ENCODE measurements around the gene PIGC. TPM values are rescaled to one million over a fixed set of nuclear protein-coding genes. Genes with fewer than 3 reads are reported as not detected.

Gene PIGC
- total and polyA plus RNA-seq, 9 donors: 22.7 to 31.6 (median 26.0) TPM

GRCh38 chr1:172482044-172482443, 38.2 kb upstream of the PIGC start:
- WGBS (ENCODE audit: insufficient coverage): no CpG with 5 or more reads among the region's 1 CpG
- DNase-seq: no peak

GRCh38 chr1:172480431-172480830, 36.6 kb upstream of the PIGC start:
- Histone ChIP-seq H3K27me3 (ENCODE audit: control insufficient read depth, insufficient read depth, low read length) (no peaks in the 10 kb centered on the region), H3K27ac (ENCODE audit: low read length) (no peak overlapping the region), H3K9me3 (replicated peaks; ENCODE audit: control insufficient read depth, low read depth, low read length) (no peaks in the 10 kb centered on the region), H3K4me1 (ENCODE audit: control insufficient read depth, insufficient read depth, low read length) (no peaks in the 10 kb centered on the region), H3K4me3 (ENCODE audit: low read length) (no peak overlapping the region), H3K36me3 (ENCODE audit: control insufficient read depth, insufficient read depth, low read length) (no peaks in the 10 kb centered on the region)
- WGBS (ENCODE audit: insufficient coverage): 40% methylated on average over 1 of the region's 3 CpGs
- DNase-seq: no peak

More at GRCh38 chr1:172482044-172482443, 38.2 kb upstream of the PIGC start:
- Histone ChIP-seq H3K4me1 (ENCODE audit: control insufficient read depth, insufficient read depth, low read length) (no peaks in the 10 kb centered on the region), H3K27me3 (ENCODE audit: control insufficient read depth, insufficient read depth, low read length) (no peaks in the 10 kb centered on the region), H3K36me3 (ENCODE audit: control insufficient read depth, insufficient read depth, low read length) (no peaks in the 10 kb centered on the region), H3K27ac (ENCODE audit: low read length) (no peak overlapping the region), H3K9me3 (replicated peaks; ENCODE audit: control insufficient read depth, low read depth, low read length) (no peaks in the 10 kb centered on the region), H3K4me3 (ENCODE audit: low read length) (no peak overlapping the region)

GRCh38 chr1:172478485-172478884, 34.6 kb upstream of the PIGC start:
- no peaks in the 10 kb centered on the region for H3K36me3 ChIP-seq (ENCODE audit: control insufficient read depth, insufficient read depth, low read length)
- H3K4me1 ChIP-seq (ENCODE audit: control insufficient read depth, insufficient read depth, low read length): no peaks in the 10 kb centered on the region
- H3K4me3 ChIP-seq (ENCODE audit: low read length): no peak overlapping the region
- H3K27me3 ChIP-seq (ENCODE audit: control insufficient read depth, insufficient read depth, low read length): no peaks in the 10 kb centered on the region
- H3K9me3 ChIP-seq (replicated peaks; ENCODE audit: control insufficient read depth, low read depth, low read length): no peaks in the 10 kb centered on the region
- no peak overlapping the region for H3K27ac ChIP-seq (ENCODE audit: low read length)
- no peak for DNase-seq

GRCh38 chr1:172477741-172478140, 33.9 kb upstream of the PIGC start:
- no peak overlapping the region for H3K27ac ChIP-seq (ENCODE audit: low read length)
- no peaks in the 10 kb centered on the region for H3K27me3 ChIP-seq (ENCODE audit: control insufficient read depth, insufficient read depth, low read length)
- H3K4me3 ChIP-seq (ENCODE audit: low read length): no peak overlapping the region
- no peaks in the 10 kb centered on the region for H3K36me3 ChIP-seq (ENCODE audit: control insufficient read depth, insufficient read depth, low read length)
- no peaks in the 10 kb centered on the region for H3K4me1 ChIP-seq (ENCODE audit: control insufficient read depth, insufficient read depth, low read length)
- 71% methylated on average over 1 of the region's 1 CpG for WGBS (ENCODE audit: insufficient coverage)
- no peaks in the 10 kb centered on the region for H3K9me3 ChIP-seq (replicated peaks; ENCODE audit: control insufficient read depth, low read depth, low read length)
- no peak for DNase-seq

- Histone ChIP-seq H3K27ac (ENCODE audit: low read length) (no peak overlapping the region), H3K9me3 (replicated peaks; ENCODE audit: control insufficient read depth, low read depth, low read length) (no peaks in the 10 kb centered on the region), H3K36me3 (ENCODE audit: control insufficient read depth, insufficient read depth, low read length) (no peaks in the 10 kb centered on the region), H3K27me3 (ENCODE audit: control insufficient read depth, insufficient read depth, low read length) (no peaks in the 10 kb centered on the region), H3K4me3 (ENCODE audit: low read length) (no peak overlapping the region), H3K4me1 (ENCODE audit: control insufficient read depth, insufficient read depth, low read length) (no peaks in the 10 kb centered on the region)
- no peak for DNase-seq
- no CpG with 5 or more reads among the region's 2 CpGs for WGBS (ENCODE audit: insufficient coverage)
Observed at GRCh38 chr1:172477216-172477615, 33.3 kb upstream of the PIGC start.

DNA sequence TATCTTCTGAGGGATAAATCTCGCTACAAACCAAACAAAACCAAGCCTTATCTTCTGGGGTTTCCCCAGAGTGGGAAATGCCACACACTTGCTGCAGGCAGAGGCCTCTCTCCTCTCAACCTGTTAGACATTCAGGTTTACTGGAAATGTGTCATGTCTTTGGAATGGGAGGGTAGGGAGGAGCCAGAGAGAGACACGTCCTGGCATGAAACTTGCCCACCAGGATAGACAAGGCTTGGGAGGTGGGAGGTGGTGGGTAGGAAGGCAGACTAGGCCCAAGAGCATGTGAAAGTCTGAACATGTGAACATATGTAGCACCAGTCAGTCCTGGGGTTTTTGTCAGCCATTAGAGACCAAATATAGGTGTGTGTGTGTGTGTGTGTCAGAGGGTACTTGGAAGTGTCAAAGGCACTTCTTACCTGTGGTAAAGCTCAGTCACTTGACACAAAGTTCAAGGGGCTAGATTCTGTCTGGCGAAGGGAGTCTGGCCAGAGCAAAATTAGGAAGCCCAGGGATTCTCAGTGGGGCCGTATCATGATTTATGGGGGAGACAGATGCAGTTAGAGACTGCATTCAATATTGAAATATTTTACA, 32.4 kb upstream of the PIGC start:
- no peaks in the 10 kb centered on the region for H3K36me3 ChIP-seq (ENCODE audit: control insufficient read depth, insufficient read depth, low read length)
- H3K4me1 ChIP-seq (ENCODE audit: control insufficient read depth, insufficient read depth, low read length): no peaks in the 10 kb centered on the region
- H3K4me3 ChIP-seq (ENCODE audit: low read length): no peak overlapping the region
- H3K27ac ChIP-seq (ENCODE audit: low read length): no peak overlapping the region
- 34% methylated on average over 2 of the region's 4 CpGs for WGBS (ENCODE audit: insufficient coverage)
- H3K27me3 ChIP-seq (ENCODE audit: control insufficient read depth, insufficient read depth, low read length): no peaks in the 10 kb centered on the region
- no peak for DNase-seq
- no peaks in the 10 kb centered on the region for H3K9me3 ChIP-seq (replicated peaks; ENCODE audit: control insufficient read depth, low read depth, low read length)

GRCh38 chr1:172473842-172474241, 30.0 kb upstream of the PIGC start:
- Histone ChIP-seq H3K4me1 (ENCODE audit: control insufficient read depth, insufficient read depth, low read length) (no peaks in the 10 kb centered on the region), H3K36me3 (ENCODE audit: control insufficient read depth, insufficient read depth, low read length) (no peaks in the 10 kb centered on the region), H3K9me3 (replicated peaks; ENCODE audit: control insufficient read depth, low read depth, low read length) (no peaks in the 10 kb centered on the region), H3K27me3 (ENCODE audit: control insufficient read depth, insufficient read depth, low read length) (no peaks in the 10 kb centered on the region), H3K27ac (ENCODE audit: low read length) (no peak overlapping the region), H3K4me3 (ENCODE audit: low read length) (no peak overlapping the region)
- DNase-seq: no peak

- Histone ChIP-seq H3K36me3 (ENCODE audit: control insufficient read depth, insufficient read depth, low read length) (no peaks in the 10 kb centered on the region), H3K4me1 (ENCODE audit: control insufficient read depth, insufficient read depth, low read length) (no peaks in the 10 kb centered on the region), H3K9me3 (replicated peaks; ENCODE audit: control insufficient read depth, low read depth, low read length) (no peaks in the 10 kb centered on the region), H3K27me3 (ENCODE audit: control insufficient read depth, insufficient read depth, low read length) (no peaks in the 10 kb centered on the region), H3K27ac (ENCODE audit: low read length) (no peak overlapping the region), H3K4me3 (ENCODE audit: low read length) (no peak overlapping the region)
- WGBS (ENCODE audit: insufficient coverage): 40% methylated on average over 1 of the region's 3 CpGs
- DNase-seq: no peak
Observed at GRCh38 chr1:172473302-172473701, 29.4 kb upstream of the PIGC start.

GRCh38 chr1:172472495-172472894, 28.6 kb upstream of the PIGC start:
- no peak for DNase-seq
- Histone ChIP-seq H3K27me3 (ENCODE audit: control insufficient read depth, insufficient read depth, low read length) (no peaks in the 10 kb centered on the region), H3K4me3 (ENCODE audit: low read length) (no peak overlapping the region), H3K27ac (ENCODE audit: low read length) (no peak overlapping the region), H3K9me3 (replicated peaks; ENCODE audit: control insufficient read depth, low read depth, low read length) (no peaks in the 10 kb centered on the region), H3K4me1 (ENCODE audit: control insufficient read depth, insufficient read depth, low read length) (no peaks in the 10 kb centered on the region), H3K36me3 (ENCODE audit: control insufficient read depth, insufficient read depth, low read length) (no peaks in the 10 kb centered on the region)
- 67% methylated on average over 1 of the region's 1 CpG for WGBS (ENCODE audit: insufficient coverage)

DNA sequence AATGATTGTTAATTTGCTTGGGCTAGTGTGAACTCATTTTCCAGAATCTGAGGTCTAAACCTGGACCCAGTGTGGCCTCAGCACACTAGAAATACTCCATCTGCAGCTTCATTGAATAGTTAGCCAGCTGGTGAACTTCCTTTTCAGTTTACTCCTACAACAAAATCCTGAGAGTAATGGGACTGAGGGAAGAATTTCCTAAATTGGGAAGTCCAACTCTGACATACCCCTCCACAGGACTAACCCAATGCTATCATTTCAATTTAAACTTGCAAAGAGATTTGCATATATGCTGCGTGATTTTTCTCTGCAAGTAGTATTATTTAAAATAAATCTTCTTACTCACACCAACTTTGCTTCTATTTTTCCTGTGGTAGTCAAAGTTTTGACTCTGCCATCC, 27.8 kb upstream of the PIGC start:
- Histone ChIP-seq H3K36me3 (ENCODE audit: control insufficient read depth, insufficient read depth, low read length) (no peaks in the 10 kb centered on the region), H3K4me1 (ENCODE audit: control insufficient read depth, insufficient read depth, low read length) (peaks cover 3% of the 10 kb centered on the region), H3K27me3 (ENCODE audit: control insufficient read depth, insufficient read depth, low read length) (no peaks in the 10 kb centered on the region), H3K9me3 (replicated peaks; ENCODE audit: control insufficient read depth, low read depth, low read length) (no peaks in the 10 kb centered on the region), H3K4me3 (ENCODE audit: low read length) (no peak overlapping the region), H3K27ac (ENCODE audit: low read length) (no peak overlapping the region)
- DNase-seq: no peak
- no CpG with 5 or more reads among the region's 1 CpG for WGBS (ENCODE audit: insufficient coverage)

- Histone ChIP-seq H3K36me3 (ENCODE audit: control insufficient read depth, insufficient read depth, low read length) (no peaks in the 10 kb centered on the region), H3K9me3 (replicated peaks; ENCODE audit: control insufficient read depth, low read depth, low read length) (no peaks in the 10 kb centered on the region), H3K4me3 (ENCODE audit: low read length) (no peak overlapping the region), H3K27me3 (ENCODE audit: control insufficient read depth, insufficient read depth, low read length) (no peaks in the 10 kb centered on the region), H3K27ac (ENCODE audit: low read length) (no peak overlapping the region), H3K4me1 (ENCODE audit: control insufficient read depth, insufficient read depth, low read length) (peaks cover 8% of the 10 kb centered on the region)
- no peak for DNase-seq
- WGBS (ENCODE audit: insufficient coverage): no CpG with 5 or more reads among the region's 2 CpGs
Observed at GRCh38 chr1:172470149-172470548, 26.3 kb upstream of the PIGC start.
